Stomach smooth muscle (tissue), 2 donors: ENCODE results near the gene HFE.

ENCODE experiments used
- H3K27ac ChIP-seq: one replicate; pipeline ENCODE4 v1.7.0; 2013; ENCODE audit warnings: mild to moderate bottlenecking, low read length, inconsistent platforms
- H3K27me3 ChIP-seq, 2 donors: one replicate each; pipeline ENCODE4 v1.7.0; 2013; ENCODE audit warnings: low read length in 2 of 2; ENCODE audit not compliant: insufficient read depth in 2 of 2, control insufficient read depth in 1 of 2
- H3K36me3 ChIP-seq, 2 donors: one replicate each; pipeline ENCODE4 v1.7.0; 2013; ENCODE audit warnings: low read length in 2 of 2; ENCODE audit not compliant: control insufficient read depth in 2 of 2, insufficient read depth in 2 of 2
- H3K4me1 ChIP-seq: one replicate; pipeline ENCODE4 v1.7.0; 2013; ENCODE audit warnings: low read length; ENCODE audit not compliant: control insufficient read depth, insufficient read depth
- H3K4me3 ChIP-seq, 2 donors: one replicate each; pipeline ENCODE4 v1.7.0; 2013; ENCODE audit warnings: low read length in 2 of 2
- H3K9ac ChIP-seq, 2 donors: one replicate each; pipeline ENCODE4 v1.7.0; 2013; ENCODE audit warnings: low read length in 2 of 2, mild to moderate bottlenecking in 1 of 2
- H3K9me3 ChIP-seq, 2 donors: one replicate each; pipeline ENCODE4 v1.7.0; 2013; ENCODE audit warnings: low read length in 2 of 2; ENCODE audit not compliant: control insufficient read depth in 2 of 2
- donor health status: healthy.
- donor health status: Pancreatic carcinoma.

Gene HFE

DNA sequence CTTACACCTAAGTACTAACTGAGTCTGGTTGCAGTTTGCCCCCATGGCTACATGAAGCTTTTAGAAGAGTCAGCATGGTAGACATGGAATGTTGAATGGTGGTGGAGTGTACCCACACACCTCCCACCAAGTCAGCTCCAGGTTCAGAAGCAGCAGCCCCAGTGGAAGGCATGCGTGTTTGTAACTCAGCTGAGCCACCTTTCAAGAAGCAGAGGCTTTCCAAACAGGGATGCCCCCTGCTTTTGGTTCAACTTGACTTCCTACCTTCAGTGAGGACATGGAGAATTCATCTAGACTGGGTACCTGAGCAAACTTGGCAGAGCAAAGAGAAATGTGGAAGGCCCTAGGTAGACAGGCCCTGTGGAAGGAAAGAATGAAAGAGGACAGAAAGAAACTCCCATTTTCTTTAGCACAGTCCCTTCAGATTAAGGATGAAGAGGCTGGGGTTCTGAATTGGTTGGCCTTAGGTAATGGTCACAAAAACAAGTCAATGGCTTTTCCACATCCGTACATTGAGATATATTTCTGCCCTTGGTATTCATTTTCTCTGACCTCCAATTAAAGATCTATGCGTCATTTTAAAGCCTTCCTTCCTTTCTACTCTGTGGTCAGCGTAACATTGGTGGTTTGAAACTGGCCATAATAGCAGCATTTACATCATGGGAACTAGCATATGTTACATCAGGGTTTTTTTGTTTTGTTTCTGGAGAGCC lies 53.2 kb downstream of the HFE start:
- Histone ChIP-seq H3K4me1 (no peaks in the 10 kb centered on the region), H3K36me3 (peaks cover 0 to 4% of the 10 kb centered on the region in 2 donors), H3K4me3 (no peak overlapping the region), H3K27ac (no peak overlapping the region), H3K27me3 (no peaks in the 10 kb centered on the region), H3K9ac (no peak overlapping the region), H3K9me3 (no peaks in the 10 kb centered on the region)

DNA sequence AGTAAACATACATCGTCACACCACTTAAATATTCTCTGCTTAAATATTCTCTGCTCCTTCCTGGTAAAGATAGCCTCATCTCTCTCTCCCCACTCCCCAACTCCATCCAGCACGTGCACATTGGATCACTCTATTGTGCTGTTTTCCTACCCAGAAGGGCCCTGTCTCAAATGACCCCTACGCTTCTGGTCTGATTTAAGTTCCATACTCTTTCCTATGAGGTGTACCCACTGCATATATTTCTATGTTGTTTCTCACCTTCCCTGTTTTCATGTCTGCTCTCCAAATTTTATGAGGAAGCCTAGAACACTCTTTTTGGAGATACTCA lies 53.7 kb downstream of the HFE start:
- Histone ChIP-seq H3K9me3 (no peaks in the 10 kb centered on the region), H3K36me3 (peaks cover 0 to 4% of the 10 kb centered on the region in 2 donors), H3K9ac (no peak overlapping the region), H3K4me3 (no peak overlapping the region), H3K27ac (no peak overlapping the region), H3K27me3 (no peaks in the 10 kb centered on the region), H3K4me1 (no peaks in the 10 kb centered on the region)

DNA sequence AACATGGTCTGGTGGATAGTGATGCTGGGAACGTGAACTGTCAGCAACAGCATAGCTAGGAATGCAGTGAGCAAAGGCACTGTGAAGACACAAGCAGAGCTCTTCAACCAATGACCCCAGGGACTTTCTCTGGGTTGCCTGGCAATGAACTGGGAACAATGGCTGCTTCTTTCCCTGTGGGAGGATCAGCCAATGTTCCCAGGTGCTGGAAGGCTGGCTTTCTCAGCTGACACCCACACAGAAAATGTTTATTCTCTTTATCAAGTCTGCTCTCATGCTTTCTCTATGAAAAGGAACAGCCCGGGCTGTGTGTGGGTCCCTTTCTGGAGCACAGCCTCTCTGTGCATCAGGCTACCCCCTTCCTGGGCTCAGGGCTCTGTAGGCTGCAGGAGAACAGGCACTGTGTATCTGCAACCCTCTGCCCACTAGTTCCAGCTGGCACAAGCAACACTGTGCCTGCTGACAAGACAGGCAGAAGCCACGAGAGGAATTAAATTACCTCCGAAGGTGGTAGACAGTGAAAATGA lies 54.2 kb downstream of the HFE start:
- H3K4me1 ChIP-seq = no peaks in the 10 kb centered on the region
- H3K27me3 ChIP-seq = no peaks in the 10 kb centered on the region
- H3K9me3 ChIP-seq = no peaks in the 10 kb centered on the region
- H3K9ac ChIP-seq = no peak overlapping the region
- H3K36me3 ChIP-seq = peaks cover 0 to 4% of the 10 kb centered on the region in 2 donors
- H3K4me3 ChIP-seq = no peak overlapping the region
- no peak overlapping the region for H3K27ac ChIP-seq

DNA sequence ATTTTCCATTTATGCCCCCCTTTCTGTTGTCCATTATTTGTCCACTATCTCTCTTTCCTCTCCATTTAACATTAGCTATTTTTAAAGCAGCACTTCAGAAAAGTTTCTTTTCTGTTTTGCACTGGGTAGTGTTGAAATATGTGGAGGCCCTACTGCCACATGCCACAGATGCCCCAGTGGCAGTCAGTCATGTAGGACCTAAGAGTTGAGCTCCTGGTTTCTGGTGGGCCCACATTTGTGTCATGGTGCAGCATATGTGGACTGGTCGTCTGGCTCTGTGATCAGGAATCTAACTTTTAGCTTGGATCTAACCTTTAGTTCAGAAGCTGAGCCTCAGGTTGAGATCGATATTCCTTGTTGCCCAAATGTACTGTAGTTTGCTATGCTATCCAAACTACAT lies 54.8 kb downstream of the HFE start:
- Histone ChIP-seq H3K27ac (no peak overlapping the region), H3K9ac (no peak overlapping the region), H3K27me3 (no peaks in the 10 kb centered on the region), H3K4me3 (no peak overlapping the region), H3K4me1 (no peaks in the 10 kb centered on the region), H3K36me3 (peaks cover 0 to 4% of the 10 kb centered on the region in 2 donors), H3K9me3 (no peaks in the 10 kb centered on the region)
